ENCODE data around the gene DISC1. TPM values are rescaled to one million over a fixed set of nuclear protein-coding genes. Genes with fewer than 3 reads are reported as not detected.

Gene DISC1
- total RNA-seq, 1 experiment from 2014 or later = 0.36 TPM

GRCh38 chr1:231604276-231604621 is 22.3 kb upstream of the DISC1 start:
- in situ Hi-C loops (cut with HindIII; ENCODE audit: low pct_unique_long_range_greater_than_20kb, low sequenced_read_pairs) = no loop called here
- no peaks in the 10 kb centered on the region for H3K4me1 ChIP-seq (ENCODE audit: control insufficient read depth, insufficient read depth, low read length)
- BruUV-seq (replicated peaks) = no TSS peak
- no peak for DNase-seq (ENCODE audit: low read depth, low spot score)
- H3K27me3 ChIP-seq (ENCODE audit: control insufficient read depth, insufficient read depth, low read length) = no peaks in the 10 kb centered on the region
- peak overlapping the region in 1 of 2 experiments; percentile 46; a peak in 1 of 4 replicates for H3K4me3 ChIP-seq (ENCODE audit: low read depth in 2 of 2, low read length in 2 of 2)
- POLR2A ChIA-PET = no interaction called here
- no peaks in the 10 kb centered on the region for H3K36me3 ChIP-seq (ENCODE audit: control insufficient read depth, insufficient read depth, low read length)
- no peaks in the 10 kb centered on the region for H3K9me3 ChIP-seq (ENCODE audit: control insufficient read depth, insufficient read depth, low read depth, low read length)
- no peak for ATAC-seq
- TF ChIP-seq SIN3A (IDR thresholded peaks at IDR 0.05; ENCODE audit: borderline replicate concordance, insufficient read depth, low read depth, low read length) = no peak
- TF ChIP-seq TCF7L2 (IDR thresholded peaks at IDR 0.05; ENCODE audit: low read depth, low read length) = no peak
- TF ChIP-seq, protein P1, sequence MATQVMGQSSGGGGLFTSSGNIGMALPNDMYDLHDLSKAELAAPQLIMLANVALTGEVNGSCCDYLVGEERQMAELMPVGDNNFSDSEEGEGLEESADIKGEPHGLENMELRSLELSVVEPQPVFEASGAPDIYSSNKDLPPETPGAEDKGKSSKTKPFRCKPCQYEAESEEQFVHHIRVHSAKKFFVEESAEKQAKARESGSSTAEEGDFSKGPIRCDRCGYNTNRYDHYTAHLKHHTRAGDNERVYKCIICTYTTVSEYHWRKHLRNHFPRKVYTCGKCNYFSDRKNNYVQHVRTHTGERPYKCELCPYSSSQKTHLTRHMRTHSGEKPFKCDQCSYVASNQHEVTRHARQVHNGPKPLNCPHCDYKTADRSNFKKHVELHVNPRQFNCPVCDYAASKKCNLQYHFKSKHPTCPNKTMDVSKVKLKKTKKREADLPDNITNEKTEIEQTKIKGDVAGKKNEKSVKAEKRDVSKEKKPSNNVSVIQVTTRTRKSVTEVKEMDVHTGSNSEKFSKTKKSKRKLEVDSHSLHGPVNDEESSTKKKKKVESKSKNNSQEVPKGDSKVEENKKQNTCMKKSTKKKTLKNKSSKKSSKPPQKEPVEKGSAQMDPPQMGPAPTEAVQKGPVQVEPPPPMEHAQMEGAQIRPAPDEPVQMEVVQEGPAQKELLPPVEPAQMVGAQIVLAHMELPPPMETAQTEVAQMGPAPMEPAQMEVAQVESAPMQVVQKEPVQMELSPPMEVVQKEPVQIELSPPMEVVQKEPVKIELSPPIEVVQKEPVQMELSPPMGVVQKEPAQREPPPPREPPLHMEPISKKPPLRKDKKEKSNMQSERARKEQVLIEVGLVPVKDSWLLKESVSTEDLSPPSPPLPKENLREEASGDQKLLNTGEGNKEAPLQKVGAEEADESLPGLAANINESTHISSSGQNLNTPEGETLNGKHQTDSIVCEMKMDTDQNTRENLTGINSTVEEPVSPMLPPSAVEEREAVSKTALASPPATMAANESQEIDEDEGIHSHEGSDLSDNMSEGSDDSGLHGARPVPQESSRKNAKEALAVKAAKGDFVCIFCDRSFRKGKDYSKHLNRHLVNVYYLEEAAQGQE (IDR thresholded peaks at IDR 0.05; ENCODE audit: insufficient read depth in 1 of 2, low read depth in 2 of 2, low read length in 1 of 2) = no peak
- TF ChIP-seq, protein P2, sequence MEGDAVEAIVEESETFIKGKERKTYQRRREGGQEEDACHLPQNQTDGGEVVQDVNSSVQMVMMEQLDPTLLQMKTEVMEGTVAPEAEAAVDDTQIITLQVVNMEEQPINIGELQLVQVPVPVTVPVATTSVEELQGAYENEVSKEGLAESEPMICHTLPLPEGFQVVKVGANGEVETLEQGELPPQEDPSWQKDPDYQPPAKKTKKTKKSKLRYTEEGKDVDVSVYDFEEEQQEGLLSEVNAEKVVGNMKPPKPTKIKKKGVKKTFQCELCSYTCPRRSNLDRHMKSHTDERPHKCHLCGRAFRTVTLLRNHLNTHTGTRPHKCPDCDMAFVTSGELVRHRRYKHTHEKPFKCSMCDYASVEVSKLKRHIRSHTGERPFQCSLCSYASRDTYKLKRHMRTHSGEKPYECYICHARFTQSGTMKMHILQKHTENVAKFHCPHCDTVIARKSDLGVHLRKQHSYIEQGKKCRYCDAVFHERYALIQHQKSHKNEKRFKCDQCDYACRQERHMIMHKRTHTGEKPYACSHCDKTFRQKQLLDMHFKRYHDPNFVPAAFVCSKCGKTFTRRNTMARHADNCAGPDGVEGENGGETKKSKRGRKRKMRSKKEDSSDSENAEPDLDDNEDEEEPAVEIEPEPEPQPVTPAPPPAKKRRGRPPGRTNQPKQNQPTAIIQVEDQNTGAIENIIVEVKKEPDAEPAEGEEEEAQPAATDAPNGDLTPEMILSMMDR (IDR thresholded peaks at IDR 0.05) = peak; percentile 15; the same call in 1 of the 2 replicates
- no peak for TF ChIP-seq POLR2AphosphoS5 (IDR thresholded peaks at IDR 0.05; ENCODE audit: low read depth, low read length)
- intact Hi-C loops (cut with micrococcal nuclease; ENCODE audit: unreplicated experiment) = no loop called here
- no peak overlapping the region for H3K27ac ChIP-seq (ENCODE audit: low read length)
- CTCF ChIA-PET = no interaction called here

DNA sequence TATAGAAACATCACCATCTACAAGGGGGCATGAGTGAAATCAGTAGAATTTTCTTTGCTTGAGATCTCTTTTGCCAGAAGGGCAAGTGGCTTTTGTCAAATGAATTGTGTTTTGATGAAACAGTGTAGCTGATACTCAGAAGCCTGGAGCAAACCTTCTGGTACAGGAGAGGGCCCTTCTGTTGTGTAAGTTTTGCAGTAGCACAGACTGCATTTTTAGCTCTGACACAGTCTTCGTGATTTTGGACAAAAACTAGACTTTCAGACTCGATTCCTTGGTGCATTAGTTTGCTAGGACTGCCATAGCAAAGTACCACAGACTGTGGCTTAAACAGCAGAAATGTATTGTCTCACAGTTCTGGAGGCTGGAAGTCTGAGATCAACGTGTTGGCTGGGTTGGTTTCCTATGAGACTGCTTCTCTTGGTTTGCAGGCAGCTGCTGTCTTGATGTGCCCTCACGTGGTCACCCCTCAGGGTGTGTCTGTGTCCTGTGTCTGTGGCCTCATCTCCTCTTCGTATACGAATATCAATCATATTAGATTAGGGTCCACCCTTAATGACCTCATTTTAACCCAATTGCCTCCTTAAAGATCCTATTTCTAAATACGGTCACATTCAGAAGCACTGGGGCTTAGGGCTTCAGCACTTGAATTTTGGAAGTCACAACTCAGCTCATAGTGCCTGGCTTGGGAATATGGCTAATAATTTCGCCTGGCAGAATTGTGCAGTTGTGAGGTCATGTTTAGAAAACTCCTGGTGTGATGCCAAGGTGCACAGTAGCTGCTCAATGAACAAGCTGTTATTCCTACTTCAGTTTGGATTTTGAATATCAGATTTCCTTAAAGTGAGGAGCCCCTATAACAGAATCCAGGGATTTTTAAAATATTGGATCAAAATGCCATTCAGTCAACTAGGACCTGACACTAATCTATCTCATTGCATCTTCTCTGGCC is 21.2 kb upstream of the DISC1 start:
- ChIA-PET POLR2A (no interaction called here), CTCF (interaction anchor here (0.8 kb wide), 1 partner anchor 268 kb away, joined by 3 read pairs; the partner anchor contains the start of gene EXOC8)
- Histone ChIP-seq H3K9me3 (ENCODE audit: control insufficient read depth, insufficient read depth, low read depth, low read length) (no peaks in the 10 kb centered on the region), H3K27me3 (ENCODE audit: control insufficient read depth, insufficient read depth, low read length) (no peaks in the 10 kb centered on the region), H3K4me3 (ENCODE audit: low read depth in 2 of 2, low read length in 2 of 2) (no peak overlapping the region), H3K4me1 (ENCODE audit: control insufficient read depth, insufficient read depth, low read length) (no peaks in the 10 kb centered on the region), H3K27ac (ENCODE audit: low read length) (no peak overlapping the region), H3K36me3 (ENCODE audit: control insufficient read depth, insufficient read depth, low read length) (no peaks in the 10 kb centered on the region)
- intact Hi-C loops (cut with micrococcal nuclease; ENCODE audit: unreplicated experiment) (no loop called here), in situ Hi-C loops (cut with HindIII; ENCODE audit: low pct_unique_long_range_greater_than_20kb, low sequenced_read_pairs) (no loop called here)
- TF ChIP-seq TCF7L2 (IDR thresholded peaks at IDR 0.05; ENCODE audit: low read depth, low read length) (no peak), POLR2AphosphoS5 (IDR thresholded peaks at IDR 0.05; ENCODE audit: low read depth, low read length) (no peak), SIN3A (IDR thresholded peaks at IDR 0.05; ENCODE audit: borderline replicate concordance, insufficient read depth, low read depth, low read length) (no peak)
- TF ChIP-seq, protein P2 (IDR thresholded peaks at IDR 0.05) = no peak
- TF ChIP-seq, protein P1 (IDR thresholded peaks at IDR 0.05; ENCODE audit: insufficient read depth in 1 of 2, low read depth in 2 of 2, low read length in 1 of 2) = no peak
- DNase-seq (ENCODE audit: low read depth, low spot score) = no peak
- no peak for ATAC-seq
- no TSS peak for BruUV-seq (replicated peaks)
